Neural cell (in vitro differentiated cells): ENCODE data around the gene PIK3R1.

ENCODE experiments used
- CTCF ChIP-seq: fragments of 450-650 bp; IDR thresholded peaks from 2 replicates; pipeline ENCODE4 v1.5.1; 2014; ENCODE audit warnings: antibody characterized with exemption, mild to moderate bottlenecking, moderate library complexity; ENCODE audit not compliant: poor library complexity, severe bottlenecking
- EZH2 ChIP-seq: fragments of 200-600, 300-800 bp; shearing (Covaris generic), sonication (generic); IDR thresholded peaks from 2 replicates; pipeline ENCODE4 v1.6.1; 2014; ENCODE audit warnings: antibody characterized with exemption, low read length, borderline replicate concordance, mild to moderate bottlenecking; ENCODE audit not compliant: insufficient read depth, poor library complexity, severe bottlenecking
- MXI1 ChIP-seq: fragments of 450-650 bp; conservative IDR thresholded peaks from 2 replicates; pipeline ENCODE4 v1.6.1; 2014; ENCODE audit warnings: antibody characterized with exemption, mild to moderate bottlenecking; ENCODE audit not compliant: poor library complexity, severe bottlenecking

GRCh38 chr5:68330574-68330973 lies 115.0 kb downstream of the PIK3R1 start:
- TF ChIP-seq CTCF, result no peak
- TF ChIP-seq MXI1, result no peak
- TF ChIP-seq EZH2, result no peak
